Measurements from ENCODE around the gene NR1D2. TPM values are rescaled to one million over a fixed set of nuclear protein-coding genes. Genes with fewer than 3 reads are reported as not detected.
A peak's percentile ranks its signal among the peaks of the same experiment; 100 is the strongest.

NR1D2 gene
- total and polyA plus RNA-seq, 2 of the 13 experiments (the other 11 are each of a cell fraction or from before 2014, with no cell fraction given) = 5.3 to 8.1 TPM

- peak; percentile 85 for TF ChIP-seq SALL1 (CRISPR knock-in tag; IDR thresholded peaks at IDR 0.05)
- 0 out of 2 replicates have a peak, but pooled peaks have one; percentile 71 for TF ChIP-seq ZNF136 (CRISPR knock-in tag; IDR thresholded peaks at IDR 0.05; ENCODE audit: low read depth)
- no peak for TF ChIP-seq CEBPB (IDR thresholded peaks at IDR 0.05; ENCODE audit: borderline replicate concordance, low read depth, low read length)
- peak; percentile 76; the same call in 1 of the 2 replicates for TF ChIP-seq ZBTB26 (CRISPR knock-in tag; IDR thresholded peaks at IDR 0.05; ENCODE audit: borderline replicate concordance)
- no peak for TF ChIP-seq MAFF (IDR thresholded peaks at IDR 0.05; ENCODE audit: low read depth, low read length)
- TF ChIP-seq RXRB (CRISPR knock-in tag; IDR thresholded peaks at IDR 0.05; ENCODE audit: borderline replicate concordance) = peak; percentile 62
- TF ChIP-seq SIN3A (IDR thresholded peaks at IDR 0.05; ENCODE audit: borderline replicate concordance, low read depth, low read length) = peak; percentile 90; the same call in 1 of the 2 replicates
- no peak for TF ChIP-seq ZNF549 (CRISPR knock-in tag; IDR thresholded peaks at IDR 0.05)
- TF ChIP-seq HBP1 (CRISPR knock-in tag; IDR thresholded peaks at IDR 0.05; ENCODE audit: low read depth) = peak; percentile 85
- peak; percentile 90 for TF ChIP-seq ASH2L (IDR thresholded peaks at IDR 0.05; ENCODE audit: insufficient read length, low read depth, low read length)
- TF ChIP-seq ZFP41 (CRISPR knock-in tag; IDR thresholded peaks at IDR 0.05; ENCODE audit: borderline replicate concordance) = peak; percentile 76; the same call in 1 of the 2 replicates
- TF ChIP-seq NFKB2 (CRISPR knock-in tag; IDR thresholded peaks at IDR 0.05; ENCODE audit: borderline replicate concordance) = peak; percentile 42
- 0 out of 2 replicates have a peak, but pooled peaks have one; percentile 51 for TF ChIP-seq SSRP1 (CRISPR knock-in tag; IDR thresholded peaks at IDR 0.05)
- TF ChIP-seq NFIC (IDR thresholded peaks at IDR 0.05; ENCODE audit: low read length) = no peak
- no peak for TF ChIP-seq ZNF569 (CRISPR knock-in tag; IDR thresholded peaks at IDR 0.05; ENCODE audit: borderline replicate concordance)
- peak; percentile 31; the same call in 1 of the 2 replicates for TF ChIP-seq FLYWCH1 (CRISPR knock-in tag; IDR thresholded peaks at IDR 0.05)
- TF ChIP-seq ZBTB8A (CRISPR knock-in tag; IDR thresholded peaks at IDR 0.05; ENCODE audit: borderline replicate concordance, low read depth) = no peak; the same call in 1 of the 2 replicates
- peak; percentile 76; the same call in 1 of the 2 replicates for TF ChIP-seq ZSCAN21 (CRISPR knock-in tag; IDR thresholded peaks at IDR 0.05; ENCODE audit: borderline replicate concordance)
- TF ChIP-seq, protein P1, sequence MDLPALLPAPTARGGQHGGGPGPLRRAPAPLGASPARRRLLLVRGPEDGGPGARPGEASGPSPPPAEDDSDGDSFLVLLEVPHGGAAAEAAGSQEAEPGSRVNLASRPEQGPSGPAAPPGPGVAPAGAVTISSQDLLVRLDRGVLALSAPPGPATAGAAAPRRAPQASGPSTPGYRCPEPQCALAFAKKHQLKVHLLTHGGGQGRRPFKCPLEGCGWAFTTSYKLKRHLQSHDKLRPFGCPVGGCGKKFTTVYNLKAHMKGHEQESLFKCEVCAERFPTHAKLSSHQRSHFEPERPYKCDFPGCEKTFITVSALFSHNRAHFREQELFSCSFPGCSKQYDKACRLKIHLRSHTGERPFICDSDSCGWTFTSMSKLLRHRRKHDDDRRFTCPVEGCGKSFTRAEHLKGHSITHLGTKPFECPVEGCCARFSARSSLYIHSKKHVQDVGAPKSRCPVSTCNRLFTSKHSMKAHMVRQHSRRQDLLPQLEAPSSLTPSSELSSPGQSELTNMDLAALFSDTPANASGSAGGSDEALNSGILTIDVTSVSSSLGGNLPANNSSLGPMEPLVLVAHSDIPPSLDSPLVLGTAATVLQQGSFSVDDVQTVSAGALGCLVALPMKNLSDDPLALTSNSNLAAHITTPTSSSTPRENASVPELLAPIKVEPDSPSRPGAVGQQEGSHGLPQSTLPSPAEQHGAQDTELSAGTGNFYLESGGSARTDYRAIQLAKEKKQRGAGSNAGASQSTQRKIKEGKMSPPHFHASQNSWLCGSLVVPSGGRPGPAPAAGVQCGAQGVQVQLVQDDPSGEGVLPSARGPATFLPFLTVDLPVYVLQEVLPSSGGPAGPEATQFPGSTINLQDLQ (CRISPR knock-in tag; IDR thresholded peaks at IDR 0.05) = no peak
- TF ChIP-seq ZNF780A (CRISPR knock-in tag; IDR thresholded peaks at IDR 0.05) = 0 out of 2 replicates have a peak, but pooled peaks have one; percentile 49
- TF ChIP-seq BCLAF1 (IDR thresholded peaks at IDR 0.05) = no peak
These were observed 28.0 kb upstream of the NR1D2 start, which contains the start of the genes NKIRAS1 and RPL15 (continued) for GRCh38 chr3:23916886-23917678.

Measured in HepG2 (cell line).